Activated CD4-positive, alpha-beta memory T cell treated with anti-CD3 and anti-CD28 coated beads for 36 hours (primary cell): ENCODE data around the gene SLC25A17. TPM values are rescaled to one million over a fixed set of nuclear protein-coding genes. Genes with fewer than 3 reads are reported as not detected.
A peak's percentile ranks its signal among the peaks of the same experiment; 100 is the strongest.
"Not testable (repeated sequence)": the region's sequence is repeated elsewhere in the genome, so short reads cannot be mapped to it uniquely, and the experiment has no call there.

ENCODE experiments used
- CTCF ChIA-PET: fragments of 350-600 bp; sonication (Branson Sonifier 250); formaldehyde crosslinking; loops from one replicate; lab custom pipeline; 2021; ENCODE audit warnings: antibody characterized with exemption, inconsistent platforms; lab: Charles Lee
- POLR2A ChIA-PET: fragments of 350-600 bp; sonication (Branson Sonifier 250); formaldehyde crosslinking; loops from one replicate; lab custom pipeline; 2021; ENCODE audit warnings: antibody characterized with exemption; lab: Charles Lee
- DNase-seq: peaks from one replicate; pipeline ENCODE4 v3.0.0-alpha.2; 2020
- H3K27ac Mint-ChIP-seq: one replicate; pipeline ENCODE4 v1.8.0; 2021; ENCODE audit warnings: mixed read lengths
- H3K27me3 Mint-ChIP-seq: one replicate; pipeline ENCODE4 v1.8.0; 2021; ENCODE audit warnings: mixed read lengths
- H3K36me3 Mint-ChIP-seq: one replicate; pipeline ENCODE4 v1.8.0; 2021; ENCODE audit warnings: mixed read lengths
- H3K4me1 Mint-ChIP-seq: one replicate; pipeline ENCODE4 v1.8.0; 2021; ENCODE audit warnings: low read depth, mixed read lengths
- H3K4me3 Mint-ChIP-seq: one replicate; pipeline ENCODE4 v1.8.0; 2021; ENCODE audit warnings: mild to moderate bottlenecking, mixed read lengths
- H3K9me3 Mint-ChIP-seq: one replicate; pipeline ENCODE4 v1.8.0; 2021; ENCODE audit warnings: mixed read lengths
- intact Hi-C: fragments of 100-400 bp; cut with micrococcal nuclease; formaldehyde crosslinking; loops from one replicate; pipeline ENCODE4 v1.15.1; 2023
- total RNA-seq, 2 experiments: library from RNA; stranded (reverse); gene quantifications; one replicate each; pipeline ENCODE4 v1.2.3, GENCODE V29; 2021

SLC25A17 gene, protein sequence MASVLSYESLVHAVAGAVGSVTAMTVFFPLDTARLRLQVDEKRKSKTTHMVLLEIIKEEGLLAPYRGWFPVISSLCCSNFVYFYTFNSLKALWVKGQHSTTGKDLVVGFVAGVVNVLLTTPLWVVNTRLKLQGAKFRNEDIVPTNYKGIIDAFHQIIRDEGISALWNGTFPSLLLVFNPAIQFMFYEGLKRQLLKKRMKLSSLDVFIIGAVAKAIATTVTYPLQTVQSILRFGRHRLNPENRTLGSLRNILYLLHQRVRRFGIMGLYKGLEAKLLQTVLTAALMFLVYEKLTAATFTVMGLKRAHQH
- 10 to 100 TPM; 29.3 to 30.8 TPM for total RNA-seq

DNA sequence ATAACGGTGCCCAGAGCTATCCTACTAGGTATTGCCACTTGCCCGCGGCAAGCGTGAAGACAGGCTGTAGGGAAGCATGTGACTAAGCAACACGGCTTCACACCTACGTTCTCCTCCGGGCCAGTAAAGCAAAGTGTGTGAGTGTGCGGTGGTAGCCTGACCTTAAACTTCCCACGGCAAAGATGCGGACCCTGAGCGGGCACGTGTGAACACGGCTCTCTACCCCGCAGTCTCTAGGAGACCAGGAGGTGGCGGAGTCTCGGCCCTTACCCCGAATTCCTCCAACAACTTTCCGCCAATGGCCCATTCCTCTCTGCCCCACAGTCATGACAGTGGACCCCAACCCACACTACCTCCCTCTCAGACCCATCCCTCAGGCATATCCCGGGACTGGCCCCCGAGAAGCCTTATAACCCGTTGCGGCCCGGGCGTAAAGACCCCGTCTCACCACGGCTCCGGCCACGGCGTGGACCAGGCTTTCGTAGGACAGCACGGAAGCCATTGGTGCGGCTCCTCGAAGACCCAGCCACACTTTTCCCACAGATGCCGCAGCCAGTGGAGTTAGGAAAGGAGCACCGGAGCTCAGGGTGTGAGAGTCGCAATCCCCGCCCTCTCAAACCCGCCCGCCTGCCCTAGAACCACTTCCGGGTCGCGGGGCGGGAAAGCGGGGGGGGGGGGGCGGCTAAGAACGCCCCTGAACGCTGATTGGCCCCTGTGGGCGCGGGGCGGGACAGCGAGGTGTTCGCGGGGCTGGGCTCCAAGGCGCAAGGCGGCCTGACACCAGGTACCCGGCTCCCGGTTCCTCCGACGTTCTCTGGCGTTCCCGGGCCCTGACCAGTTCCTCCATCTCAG, at the start of gene SLC25A17:
SLC25A17 (minus strand) TSS at position 600 of the 852 bp plus-strand sequence; CDS start at position 502, 98 bp downstream.
- ChIA-PET CTCF (interaction anchor here (0.6 to 5.1 kb wide), 10 partner anchors 12 to 458 kb away, joined by 3 to 23 read pairs (median 3); partner anchors contain the start of gene ST13), POLR2A (interaction anchor here (1.4 to 1.5 kb wide), 2 partner anchors 37 to 133 kb away, joined by 3 to 9 read pairs; partner anchors contain the start of genes ST13 and XPNPEP3)
- intact Hi-C loops, result loop anchor here (1.0 to 10.0 kb wide), 5 partner anchors 37 to 272 kb away; partner anchors contain the start of genes RBX1 and ST13

DNA sequence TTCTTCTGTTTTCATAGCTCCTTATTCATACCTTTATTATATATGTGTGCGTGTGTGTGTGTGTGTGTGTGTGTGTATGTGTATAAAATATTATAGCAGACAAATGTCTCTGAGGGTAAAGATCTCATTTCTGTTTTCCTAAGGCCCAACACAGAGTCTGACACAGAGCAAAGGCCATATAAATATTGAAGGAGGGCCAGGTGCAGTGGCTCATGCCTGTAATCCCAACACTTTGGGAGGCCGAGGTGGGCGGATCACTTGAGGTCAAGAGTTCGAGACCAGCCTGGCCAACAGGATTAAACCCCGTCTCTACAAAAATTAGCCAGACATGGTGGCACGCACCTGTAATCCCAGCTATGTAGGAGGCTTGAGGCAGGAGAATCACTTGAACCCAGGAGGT, 49.2 kb upstream of the SLC25A17 start:
- H3K4me3 Mint-ChIP-seq, H3K4me1 Mint-ChIP-seq, POLR2A ChIA-PET, H3K27me3 Mint-ChIP-seq, H3K36me3 Mint-ChIP-seq, H3K9me3 Mint-ChIP-seq, intact Hi-C loops, DNase-seq, H3K27ac Mint-ChIP-seq: not testable (repeated sequence)
- CTCF ChIA-PET, result interaction anchor here (1.9 kb wide), 1 partner anchor 54 kb away, joined by 6 read pairs; no protein-coding TSS in a partner anchor

More for the DNA sequence above, at the start of gene SLC25A17:
- Mint-ChIP-seq H3K27me3 (no peaks in the 10 kb centered on the region), H3K27ac (peak within 1 kb of the TSS; percentile 76), H3K9me3 (no peaks in the 10 kb centered on the region), H3K4me1 (peaks cover 33% of the 10 kb centered on the region), H3K36me3 (peaks cover 7% of the 10 kb centered on the region), H3K4me3 (peak within 1 kb of the TSS; percentile 92)
- peak; percentile 92 for DNase-seq

DNA sequence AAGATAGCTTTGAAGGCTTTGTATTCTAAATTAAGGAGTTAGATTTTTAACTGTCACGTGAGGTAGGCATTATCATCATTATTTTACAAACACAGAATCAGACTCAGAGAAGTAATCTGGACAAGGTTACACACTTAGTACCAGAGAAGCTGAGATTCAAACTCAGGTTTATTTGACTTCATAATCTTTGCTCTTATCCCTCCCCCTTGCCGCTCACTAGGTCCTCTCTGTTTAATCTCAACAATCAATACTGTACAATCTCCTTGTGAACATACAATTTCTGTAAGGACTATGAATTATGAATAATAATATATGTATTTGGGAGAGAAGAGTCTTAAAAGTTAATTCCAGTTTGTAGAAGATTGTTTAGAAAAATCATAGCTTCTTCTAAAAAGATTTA, 48.0 kb upstream of the SLC25A17 start:
- no peak for DNase-seq
- ChIA-PET POLR2A (interaction anchor here (1.3 kb wide), 1 partner anchor 10 kb away, joined by 3 read pairs; the partner anchor contains the start of genes ST13 and XPNPEP3), CTCF (interaction anchor here (0.8 to 1.9 kb wide), 3 partner anchors 10 to 431 kb away, joined by 3 to 6 read pairs (median 3); partner anchors contain the start of genes ST13 and XPNPEP3)
- intact Hi-C loops, result no loop called here
- Mint-ChIP-seq H3K36me3 (peaks cover 8% of the 10 kb centered on the region), H3K4me3 (no peak overlapping the region), H3K27me3 (no peaks in the 10 kb centered on the region), H3K9me3 (no peaks in the 10 kb centered on the region), H3K27ac (no peak overlapping the region), H3K4me1 (peaks cover 8% of the 10 kb centered on the region)

DNA sequence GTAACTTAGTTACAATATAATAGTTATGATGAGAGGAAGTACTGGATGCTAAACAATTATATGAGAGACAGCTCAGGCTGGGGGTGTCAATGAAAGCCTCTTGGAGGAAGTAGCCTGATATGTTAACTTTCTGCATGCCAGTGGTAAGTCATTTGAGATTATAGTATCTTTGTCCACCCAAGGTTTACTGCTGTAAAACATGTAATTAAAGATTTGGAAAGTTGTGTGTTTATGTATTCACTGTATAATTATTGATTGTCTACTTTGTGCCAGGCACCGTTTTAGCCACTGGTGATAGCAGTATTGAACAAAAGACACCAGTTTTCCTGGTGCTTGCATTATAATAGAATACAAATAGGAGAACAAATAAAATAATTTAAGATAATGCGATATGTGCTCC, 43.4 kb upstream of the SLC25A17 start:
- no peak overlapping the region for H3K4me3 Mint-ChIP-seq
- H3K4me1 Mint-ChIP-seq, result peaks cover 24% of the 10 kb centered on the region
- H3K9me3 Mint-ChIP-seq, result no peaks in the 10 kb centered on the region
- POLR2A ChIA-PET, result no interaction called here
- peaks cover 3% of the 10 kb centered on the region for H3K36me3 Mint-ChIP-seq
- H3K27ac Mint-ChIP-seq, result no peak overlapping the region
- CTCF ChIA-PET, result no interaction called here
- no peaks in the 10 kb centered on the region for H3K27me3 Mint-ChIP-seq
- no peak for DNase-seq
- intact Hi-C loops, result no loop called here

DNA sequence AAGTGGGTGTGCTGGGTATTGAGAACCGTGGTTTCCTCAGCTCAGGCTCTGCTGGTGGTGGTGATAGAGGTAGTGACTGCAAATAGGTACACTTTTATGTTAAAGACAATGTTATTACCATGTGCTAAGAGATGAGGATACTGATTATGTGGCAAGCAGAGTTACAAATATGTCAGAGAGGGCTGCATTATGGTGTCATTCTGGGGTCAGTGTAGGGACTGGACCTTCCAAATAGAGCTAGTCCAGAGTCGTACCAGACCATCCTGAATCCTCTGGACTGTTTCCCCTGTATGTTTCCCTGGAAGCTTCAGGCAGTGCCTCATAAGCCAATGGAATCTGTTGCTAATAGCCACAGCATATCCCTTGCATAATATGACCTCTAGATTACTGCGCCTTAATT, 42.9 kb upstream of the SLC25A17 start, which contains the start of gene DNAJB7:
DNAJB7 (minus strand) TSS at position 101 of the 400 bp plus-strand sequence. CDS start 119 bp downstream, outside the sequence.
- Mint-ChIP-seq H3K27ac (no peak within 1 kb of the TSS), H3K4me1 (peaks cover 25% of the 10 kb centered on the region), H3K9me3 (no peaks in the 10 kb centered on the region), H3K4me3 (no peak within 1 kb of the TSS), H3K27me3 (no peaks in the 10 kb centered on the region), H3K36me3 (peaks cover 6% of the 10 kb centered on the region)
- ChIA-PET POLR2A (no interaction called here), CTCF (no interaction called here)
- DNase-seq, result no peak
- intact Hi-C loops, result no loop called here

DNA sequence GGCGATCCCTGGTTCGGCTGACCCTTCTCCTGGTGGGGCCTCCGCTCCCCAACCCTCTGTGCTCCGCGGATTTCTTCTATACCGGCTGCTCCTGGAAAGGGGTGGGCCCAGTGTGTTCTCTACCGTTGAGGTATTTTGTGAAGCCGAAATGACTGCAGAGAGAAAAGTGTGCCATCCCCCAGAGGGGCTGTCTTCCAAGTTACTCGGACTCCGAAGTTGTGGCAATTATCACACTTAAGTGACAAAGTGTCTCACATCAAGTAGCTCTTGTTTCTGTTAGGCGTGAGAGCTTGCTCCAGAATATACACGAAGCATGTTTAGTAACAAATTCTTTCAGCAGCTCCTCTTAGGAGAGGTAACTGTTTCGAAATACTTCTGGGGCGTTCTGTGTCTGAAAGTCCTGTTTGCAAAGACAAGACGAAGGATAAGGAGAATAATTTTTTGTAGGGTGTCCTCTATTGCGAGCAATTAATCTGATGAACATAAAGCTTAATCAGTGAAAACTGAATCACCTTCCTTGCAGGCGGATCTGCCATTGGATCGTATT, 38.2 kb upstream of the SLC25A17 start:
- peak overlapping the region; percentile 99 for H3K27ac Mint-ChIP-seq
- intact Hi-C loops, result loop anchor here (2.0 to 10.0 kb wide), 8 partner anchors 41 to 813 kb away; partner anchors contain the start of genes ACO2, MRTFA, PHF5A and RANGAP1
- H3K4me1 Mint-ChIP-seq, result peaks cover 44% of the 10 kb centered on the region
- ChIA-PET CTCF (interaction anchor here (0.6 to 3.1 kb wide), 6 partner anchors 9 to 174 kb away, joined by 3 to 20 read pairs (median 4); no protein-coding TSS in a partner anchor), POLR2A (interaction anchor here (0.7 to 2.1 kb wide), 7 partner anchors 9 to 234 kb away, joined by 3 to 9 read pairs (median 3); partner anchors contain the start of gene SLC25A17)
- no peaks in the 10 kb centered on the region for H3K27me3 Mint-ChIP-seq
- H3K36me3 Mint-ChIP-seq, result peaks cover 6% of the 10 kb centered on the region
- no peak for DNase-seq
- H3K9me3 Mint-ChIP-seq, result no peaks in the 10 kb centered on the region
- H3K4me3 Mint-ChIP-seq, result peak overlapping the region; percentile 98

DNA sequence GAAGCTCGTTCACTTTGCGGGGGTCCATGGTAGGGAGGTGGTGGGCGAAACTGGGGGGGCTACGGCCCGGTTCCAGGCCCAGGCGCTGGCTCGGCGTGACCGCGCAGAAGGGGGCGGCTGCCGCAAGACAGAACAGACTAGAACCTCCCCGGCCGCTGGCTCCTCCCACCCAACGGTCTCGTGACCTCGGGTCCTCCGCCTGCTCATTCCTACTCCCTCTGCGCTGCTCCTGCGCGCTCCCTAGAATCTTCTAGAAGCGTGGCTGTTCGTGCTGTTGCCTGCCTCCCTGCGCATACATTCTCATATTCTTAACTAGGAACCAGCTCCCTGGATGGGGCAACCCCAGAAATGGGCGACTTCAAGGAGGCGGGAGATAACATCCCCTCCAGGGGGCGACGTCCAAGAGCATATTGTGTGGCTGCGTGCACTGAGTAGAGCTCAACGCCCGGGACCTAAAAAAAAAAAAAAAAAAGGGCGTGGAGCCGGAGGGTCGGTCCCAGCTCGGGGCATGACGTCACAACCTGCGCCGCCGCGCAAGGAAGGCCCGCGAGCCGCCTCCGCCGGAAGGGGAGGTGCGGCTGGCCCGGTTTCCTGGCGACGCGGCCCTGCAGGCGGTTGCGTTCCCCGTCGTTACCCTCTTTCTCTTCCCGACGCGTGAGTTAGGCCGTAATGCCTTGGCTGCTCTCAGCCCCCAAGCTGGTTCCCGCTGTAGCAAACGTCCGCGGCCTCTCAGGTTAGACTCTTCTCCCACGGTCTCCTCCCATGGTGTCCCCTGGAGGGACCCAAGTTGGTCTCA, 37.6 kb upstream of the SLC25A17 start, which contains the start of the genes ST13 and XPNPEP3:
ST13 (minus strand) TSS at position 127 of the 796 bp plus-strand sequence; CDS start at position 28, 99 bp downstream.
XPNPEP3 (plus strand) TSS at position 636 of the 796 bp plus-strand sequence; CDS start at position 670, 34 bp downstream.
- H3K4me1 Mint-ChIP-seq, result peaks cover 48% of the 10 kb centered on the region
- peak within 1 kb of the TSS; percentile 98 for H3K4me3 Mint-ChIP-seq
- intact Hi-C loops, result loop anchor here (1.0 to 10.0 kb wide), 10 partner anchors 37 to 812 kb away; partner anchors contain the start of genes ACO2, MRTFA, PHF5A and RANGAP1

DNA sequence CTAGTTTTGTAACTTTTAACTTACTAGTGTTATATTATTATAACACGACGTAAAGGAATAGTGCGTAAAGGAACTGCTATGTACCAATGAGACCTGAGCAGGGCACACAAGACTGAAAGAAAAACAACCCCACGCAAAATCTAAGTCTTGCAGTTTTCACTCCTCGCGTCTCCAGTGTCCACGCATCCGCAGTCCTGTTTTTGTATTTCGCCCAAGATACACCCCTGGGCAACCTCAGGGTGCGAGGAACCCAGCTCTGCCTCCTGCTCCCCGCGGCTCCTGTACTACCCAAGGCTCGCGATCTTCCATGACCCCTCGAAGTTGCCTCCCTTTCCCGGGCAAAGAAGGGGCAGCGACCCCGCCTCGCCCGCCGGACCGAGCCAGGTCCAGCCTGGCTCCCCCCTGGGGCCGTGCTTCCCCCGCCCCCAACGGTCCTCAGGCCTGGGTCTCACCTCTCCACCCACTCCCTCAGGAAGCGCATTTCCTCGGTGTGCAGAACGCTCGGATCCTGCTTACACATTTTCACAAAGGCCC, 36.9 kb upstream of the SLC25A17 start:
- peaks cover 53% of the 10 kb centered on the region for H3K4me1 Mint-ChIP-seq
- H3K27ac Mint-ChIP-seq, result peak overlapping the region; percentile 99
- peak overlapping the region; percentile 98 for H3K4me3 Mint-ChIP-seq
- ChIA-PET CTCF (interaction anchor here (0.9 to 3.1 kb wide), 3 partner anchors 38 to 173 kb away, joined by 3 to 20 read pairs (median 14); no protein-coding TSS in a partner anchor), POLR2A (interaction anchor here (1.0 to 2.1 kb wide), 3 partner anchors 37 to 173 kb away, joined by 3 to 9 read pairs (median 3); partner anchors contain the start of gene SLC25A17)
- no peaks in the 10 kb centered on the region for H3K9me3 Mint-ChIP-seq
- peaks cover 6% of the 10 kb centered on the region for H3K36me3 Mint-ChIP-seq
- intact Hi-C loops, result loop anchor here (1.0 to 10.0 kb wide), 10 partner anchors 37 to 811 kb away; partner anchors contain the start of genes ACO2, MRTFA, PHF5A and RANGAP1
- H3K27me3 Mint-ChIP-seq, result no peaks in the 10 kb centered on the region
- DNase-seq, result no peak

More for the DNA sequence above, 37.6 kb upstream of the SLC25A17 start, which contains the start of the genes ST13 and XPNPEP3:
- DNase-seq, result peak; percentile 98
- H3K36me3 Mint-ChIP-seq, result peaks cover 6% of the 10 kb centered on the region
- no peaks in the 10 kb centered on the region for H3K27me3 Mint-ChIP-seq
- ChIA-PET CTCF (interaction anchor here (0.6 to 3.1 kb wide), 6 partner anchors 10 to 174 kb away, joined by 3 to 20 read pairs (median 4); no protein-coding TSS in a partner anchor), POLR2A (interaction anchor here (0.7 to 2.1 kb wide), 6 partner anchors 10 to 235 kb away, joined by 3 to 9 read pairs (median 3); partner anchors contain the start of gene SLC25A17)
- H3K9me3 Mint-ChIP-seq, result no peaks in the 10 kb centered on the region
- peak within 1 kb of the TSS; percentile 99 for H3K27ac Mint-ChIP-seq

DNA sequence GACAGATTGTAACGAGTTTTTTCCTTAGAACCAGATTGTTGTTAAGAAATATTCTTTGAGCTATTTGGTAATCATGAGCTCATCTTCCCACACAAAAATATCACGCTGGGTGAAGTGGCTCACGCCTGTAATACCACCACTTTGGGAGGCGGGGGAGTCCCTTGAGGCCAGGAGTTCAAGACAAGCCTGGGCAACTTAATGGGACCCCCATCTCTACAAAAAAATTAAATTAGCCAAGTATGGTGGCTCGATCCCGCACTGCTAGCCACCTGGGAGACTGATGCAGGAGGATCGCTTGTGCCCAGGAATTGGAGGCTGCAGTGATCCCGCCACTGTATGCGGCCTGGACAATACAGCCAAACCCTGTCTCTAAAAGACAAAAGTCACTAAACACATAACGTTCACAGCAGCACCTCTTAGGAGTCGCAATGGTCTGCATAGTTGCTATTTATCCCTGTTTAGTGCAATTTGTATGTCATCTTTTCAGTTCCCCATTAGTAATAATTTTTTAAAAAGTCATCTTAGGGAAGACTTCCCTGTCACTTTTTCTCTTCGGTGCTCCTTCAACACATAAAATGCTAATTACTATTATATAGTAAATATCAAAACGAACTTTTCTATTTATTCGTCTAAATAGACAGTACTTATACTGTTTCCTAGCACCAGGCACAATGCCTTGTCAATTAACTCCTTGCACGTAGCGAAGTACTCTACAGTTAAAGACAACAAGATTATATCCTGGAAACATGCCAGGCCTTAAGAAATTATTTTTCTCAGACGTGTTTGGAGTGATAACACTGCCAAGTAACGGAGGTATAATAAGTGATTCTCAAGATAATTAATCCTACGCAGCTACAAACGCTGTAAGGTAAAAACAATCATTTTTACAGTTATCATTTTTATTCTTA, 36.2 kb upstream of the SLC25A17 start:
- Mint-ChIP-seq H3K9me3 (no peaks in the 10 kb centered on the region), H3K27me3 (no peaks in the 10 kb centered on the region), H3K36me3 (peaks cover 4% of the 10 kb centered on the region), H3K4me1 (peaks cover 58% of the 10 kb centered on the region), H3K4me3 (peak overlapping the region; percentile 98), H3K27ac (peak overlapping the region; percentile 99)
- intact Hi-C loops, result loop anchor here (5.0 to 10.0 kb wide), 7 partner anchors 97 to 811 kb away; partner anchors contain the start of genes ACO2, MRTFA, PHF5A and RANGAP1
- ChIA-PET POLR2A (interaction anchor here (2.1 kb wide), 1 partner anchor 36 kb away, joined by 9 read pairs; the partner anchor contains the start of gene SLC25A17), CTCF (interaction anchor here (0.9 to 3.1 kb wide), 3 partner anchors 37 to 172 kb away, joined by 3 to 20 read pairs (median 11); no protein-coding TSS in a partner anchor)
- DNase-seq, result peak; percentile 23
